ENCODE measurements around the gene GPR31.

GPR31 gene

GRCh38 chr6:167154895-167155294, 2.9 kb downstream of the GPR31 start:
- no peak for TF ChIP-seq CTCF (IDR thresholded peaks at IDR 0.05; ENCODE audit: unreplicated experiment in 3 of 3)
- H3K27ac Mint-ChIP-seq = no peak overlapping the region
- no peaks in the 10 kb centered on the region for H3K36me3 Mint-ChIP-seq (ENCODE audit: low read depth)
- H3K4me1 Mint-ChIP-seq = peaks cover 15% of the 10 kb centered on the region
- no peaks in the 10 kb centered on the region for H3K9me3 Mint-ChIP-seq
- peaks cover 20% of the 10 kb centered on the region for H3K27me3 Mint-ChIP-seq (ENCODE audit: low read depth)
- H3K4me3 Mint-ChIP-seq = no peak overlapping the region

DNA sequence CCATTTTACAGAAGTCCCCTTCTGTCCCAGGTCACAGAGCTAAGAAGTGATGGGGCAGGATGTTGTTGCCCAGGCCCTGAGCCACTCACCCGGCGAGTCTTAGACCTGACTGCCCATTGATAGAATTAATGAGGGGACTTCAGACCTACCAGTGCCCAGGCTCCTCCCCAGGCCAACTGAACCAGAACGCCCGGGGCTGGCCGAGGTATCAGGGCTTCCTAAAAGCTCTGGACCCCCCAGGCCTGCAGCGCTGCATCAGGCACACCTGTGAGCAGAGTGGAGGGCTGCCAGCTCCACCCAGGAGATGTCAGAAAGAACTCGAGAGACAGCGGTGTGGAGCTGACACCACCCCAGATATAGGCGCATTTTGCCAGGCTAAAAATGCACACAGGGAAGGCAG, 3.5 kb downstream of the GPR31 start:
- Mint-ChIP-seq H3K27ac (no peak overlapping the region), H3K27me3 (ENCODE audit: low read depth) (peaks cover 26% of the 10 kb centered on the region), H3K36me3 (ENCODE audit: low read depth) (no peaks in the 10 kb centered on the region), H3K4me1 (peaks cover 15% of the 10 kb centered on the region), H3K9me3 (no peaks in the 10 kb centered on the region), H3K4me3 (no peak overlapping the region)
- no peak for TF ChIP-seq CTCF (IDR thresholded peaks at IDR 0.05; ENCODE audit: unreplicated experiment in 3 of 3)

- no peaks in the 10 kb centered on the region for H3K9me3 Mint-ChIP-seq
- no peak overlapping the region for H3K27ac Mint-ChIP-seq
- H3K36me3 Mint-ChIP-seq (ENCODE audit: low read depth) = no peaks in the 10 kb centered on the region
- H3K4me3 Mint-ChIP-seq = no peak overlapping the region
- H3K27me3 Mint-ChIP-seq (ENCODE audit: low read depth) = peaks cover 26% of the 10 kb centered on the region
- TF ChIP-seq CTCF (IDR thresholded peaks at IDR 0.05; ENCODE audit: unreplicated experiment in 3 of 3) = no peak
- H3K4me1 Mint-ChIP-seq = peaks cover 15% of the 10 kb centered on the region
Measured at GRCh38 chr6:167153521-167153959, 4.2 kb downstream of the GPR31 start.

DNA sequence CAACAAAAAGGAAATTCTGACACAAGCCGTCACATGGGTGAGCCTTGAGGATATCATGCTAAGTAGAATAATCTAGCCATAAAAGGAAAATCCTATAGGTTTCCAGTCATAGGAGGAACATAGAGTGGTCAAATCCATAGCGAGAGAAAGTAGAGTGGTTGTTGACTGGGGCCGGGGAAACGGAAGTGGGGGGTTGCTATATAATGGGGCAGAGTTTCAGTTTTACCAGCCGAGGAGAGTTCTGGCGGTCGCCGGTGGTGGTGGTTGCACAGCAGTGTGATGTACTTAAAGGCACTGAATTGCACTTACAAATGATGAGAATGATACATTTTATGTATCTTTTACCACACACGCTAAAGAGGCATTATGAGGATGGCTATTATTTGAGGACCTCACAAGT, 4.9 kb downstream of the GPR31 start:
- Mint-ChIP-seq H3K9me3 (no peaks in the 10 kb centered on the region), H3K4me3 (no peak overlapping the region)
- TF ChIP-seq CTCF (IDR thresholded peaks at IDR 0.05; ENCODE audit: unreplicated experiment in 3 of 3) = no peak

GRCh38 chr6:167151648-167152047, 6.1 kb downstream of the GPR31 start:
- Mint-ChIP-seq H3K36me3 (ENCODE audit: low read depth) (no peaks in the 10 kb centered on the region), H3K4me3 (no peak overlapping the region), H3K9me3 (no peaks in the 10 kb centered on the region), H3K4me1 (peaks cover 21% of the 10 kb centered on the region), H3K27ac (no peak overlapping the region), H3K27me3 (ENCODE audit: low read depth) (peaks cover 42% of the 10 kb centered on the region)
- no peak for TF ChIP-seq CTCF (IDR thresholded peaks at IDR 0.05; ENCODE audit: unreplicated experiment in 3 of 3)

More for the DNA sequence above, 4.9 kb downstream of the GPR31 start:
- H3K27ac Mint-ChIP-seq = no peak overlapping the region
- H3K27me3 Mint-ChIP-seq (ENCODE audit: low read depth) = peaks cover 33% of the 10 kb centered on the region
- no peaks in the 10 kb centered on the region for H3K36me3 Mint-ChIP-seq (ENCODE audit: low read depth)
- H3K4me1 Mint-ChIP-seq = peaks cover 15% of the 10 kb centered on the region

GRCh38 chr6:167150941-167151549, 6.7 kb downstream of the GPR31 start:
- no peak for TF ChIP-seq CTCF (IDR thresholded peaks at IDR 0.05; ENCODE audit: unreplicated experiment in 3 of 3)
- H3K27me3 Mint-ChIP-seq (ENCODE audit: low read depth) = peaks cover 46% of the 10 kb centered on the region
- H3K4me1 Mint-ChIP-seq = peaks cover 25% of the 10 kb centered on the region
- no peaks in the 10 kb centered on the region for H3K36me3 Mint-ChIP-seq (ENCODE audit: low read depth)
- H3K27ac Mint-ChIP-seq = no peak overlapping the region
- no peaks in the 10 kb centered on the region for H3K9me3 Mint-ChIP-seq
- no peak overlapping the region for H3K4me3 Mint-ChIP-seq

Data from nephron (organoid).